BE2C (cell line): ENCODE data around the gene ULK1.

Experiments
- DNase-seq: peaks from one replicate; pipeline ENCODE4 v3.0.0-alpha.2; 2020
- H3K27me3 ChIP-seq: fragments of 250-450 bp; sonication (Bioruptor Pico); 2 replicates; pipeline ENCODE4 v1.5.1; 2020; ENCODE audit warnings: mild to moderate bottlenecking
- H3K36me3 ChIP-seq: fragments of 250-450 bp; sonication (Bioruptor Pico); 2 replicates; pipeline ENCODE4 v1.5.1; 2020; ENCODE audit warnings: mild to moderate bottlenecking
- H3K4me1 ChIP-seq: fragments of 250-450 bp; sonication (Bioruptor Pico); 2 replicates; pipeline ENCODE4 v1.5.1; 2020
- H3K4me3 ChIP-seq: 2 replicates; pipeline ENCODE4 v1.5.1; 2011; ENCODE audit warnings: low read depth, low read length
- H3K9me3 ChIP-seq: fragments of 250-450 bp; sonication (Bioruptor Pico); 2 replicates; pipeline ENCODE4 v1.5.1; 2020
- CTCF ChIP-seq: IDR thresholded peaks from 2 replicates; pipeline ENCODE4 v1.5.1; 2012; ENCODE audit warnings: mild to moderate bottlenecking, low read depth, low read length

Gene ULK1

DNA sequence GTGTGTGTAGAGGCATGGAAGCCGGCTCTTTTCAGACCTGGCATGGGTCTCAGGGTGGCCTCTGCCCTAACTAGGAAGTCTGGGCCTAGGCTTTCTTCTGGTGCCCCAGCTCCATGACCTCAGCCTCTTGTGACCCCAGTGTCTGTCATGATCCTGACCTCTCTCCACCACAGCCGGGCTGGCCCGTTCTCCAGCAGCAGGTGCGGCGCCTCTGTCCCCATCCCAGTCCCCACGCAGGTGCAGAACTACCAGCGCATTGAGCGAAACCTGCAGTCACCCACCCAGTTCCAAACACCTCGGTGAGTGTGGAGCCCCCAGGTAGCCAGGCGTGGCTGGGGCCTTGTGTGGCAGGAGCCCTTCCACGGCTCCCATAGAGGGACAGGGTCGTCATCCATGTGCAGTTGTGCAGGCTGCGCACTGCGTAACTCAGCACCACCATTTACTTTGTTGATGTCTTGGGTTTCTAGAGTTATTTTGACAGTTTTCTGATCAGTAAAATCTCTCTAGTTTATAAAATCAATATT, 19.8 kb downstream of the ULK1 start:
- H3K4me1 ChIP-seq: peaks cover 14% of the 10 kb centered on the region
- H3K9me3 ChIP-seq: no peaks in the 10 kb centered on the region
- peaks cover 6% of the 10 kb centered on the region; the same call in 1 of the 2 replicates for H3K36me3 ChIP-seq
- no peak for TF ChIP-seq CTCF
- no peak for DNase-seq
- no peak overlapping the region for H3K4me3 ChIP-seq
- no peaks in the 10 kb centered on the region for H3K27me3 ChIP-seq

DNA sequence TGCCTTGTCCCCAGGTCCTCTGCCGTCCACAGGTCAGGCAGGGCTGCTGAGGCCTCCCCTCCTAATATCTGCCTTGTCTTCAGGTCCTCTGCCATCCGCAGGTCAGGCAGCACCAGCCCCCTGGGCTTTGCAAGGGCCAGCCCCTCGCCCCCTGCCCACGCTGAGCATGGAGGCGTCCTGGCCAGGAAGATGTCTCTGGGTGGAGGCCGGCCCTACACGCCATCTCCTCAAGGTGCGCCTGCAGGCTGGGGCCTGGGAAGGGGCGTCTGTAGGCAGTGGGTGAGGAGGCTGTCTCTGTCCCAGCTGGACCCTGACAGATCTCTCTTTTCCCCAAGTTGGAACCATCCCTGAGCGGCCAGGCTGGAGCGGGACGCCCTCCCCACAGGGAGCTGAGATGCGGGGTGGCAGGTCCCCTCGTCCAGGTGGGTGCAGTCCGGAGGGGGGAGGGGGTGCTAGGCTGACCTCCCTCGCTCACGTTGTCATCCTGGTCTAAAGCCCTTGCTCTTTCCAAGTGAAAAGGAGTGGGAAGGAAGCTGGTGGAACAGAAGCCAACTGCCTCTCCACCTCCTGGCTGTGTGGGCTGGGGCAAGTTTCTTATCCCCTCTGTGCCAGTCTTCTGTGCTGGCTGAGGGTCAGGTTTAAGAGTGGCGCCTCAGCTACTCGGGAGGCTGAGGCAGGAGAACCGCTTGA, 20.7 kb downstream of the ULK1 start:
- Histone ChIP-seq H3K4me3 (no peak overlapping the region), H3K4me1 (peaks cover 14% of the 10 kb centered on the region), H3K27me3 (no peaks in the 10 kb centered on the region), H3K9me3 (no peaks in the 10 kb centered on the region), H3K36me3 (peaks cover 8% of the 10 kb centered on the region; the same call in 1 of the 2 replicates)
- no peak for TF ChIP-seq CTCF
- DNase-seq: peak; percentile 9

- DNase-seq: peak; percentile 7
- Histone ChIP-seq H3K36me3 (peaks cover 8% of the 10 kb centered on the region; the same call in 1 of the 2 replicates), H3K4me1 (peaks cover 14% of the 10 kb centered on the region), H3K4me3 (no peak overlapping the region), H3K9me3 (no peaks in the 10 kb centered on the region), H3K27me3 (no peaks in the 10 kb centered on the region)
- TF ChIP-seq CTCF: no peak
Measured at GRCh38 chr12:131915823-131916222, 21.4 kb downstream of the ULK1 start.

GRCh38 chr12:131916306-131917138, 22.1 kb downstream of the ULK1 start:
- Histone ChIP-seq H3K4me3 (no peak overlapping the region), H3K4me1 (peaks cover 14% of the 10 kb centered on the region), H3K9me3 (no peaks in the 10 kb centered on the region), H3K36me3 (peaks cover 12% of the 10 kb centered on the region), H3K27me3 (no peaks in the 10 kb centered on the region)
- no peak for TF ChIP-seq CTCF
- DNase-seq: peak; percentile 13

- Histone ChIP-seq H3K4me3 (no peak overlapping the region), H3K4me1 (peaks cover 8% of the 10 kb centered on the region), H3K27me3 (no peaks in the 10 kb centered on the region), H3K9me3 (no peaks in the 10 kb centered on the region), H3K36me3 (peaks cover 15% of the 10 kb centered on the region)
- DNase-seq: peak; percentile 11
- no peak for TF ChIP-seq CTCF
Measured at GRCh38 chr12:131917139-131917710, 22.8 kb downstream of the ULK1 start.
